ENCODE measurements around the gene FGF11. TPM values are rescaled to one million over a fixed set of nuclear protein-coding genes. Genes with fewer than 3 reads are reported as not detected.

The FGF11 gene
- total RNA-seq, 4 donors from 2014 or later = 1.6 to 2.4 (median 1.9) TPM; not detected in 1

- DNase-seq = no peak
- 89% methylated on average over 28 of the region's 29 CpGs; no CpG with 5 or more reads in 1 of the 2 donors for WGBS, 2 donors (ENCODE audit: low coverage in 1 of 2)
- TF ChIP-seq EP300 (IDR thresholded peaks at IDR 0.05; ENCODE audit: low read depth) (no peak), POLR2AphosphoS5 (IDR thresholded peaks at IDR 0.05) (no peak), POLR2A (IDR thresholded peaks at IDR 0.05) (no peak), CTCF (IDR thresholded peaks at IDR 0.05) (no peak)
- no peaks in the 10 kb centered on the region for H3K36me3 ChIP-seq
- H3K9me3 ChIP-seq = no peaks in the 10 kb centered on the region
- in situ Hi-C loops (cut with MboI; ENCODE audit: low pct_ligation_motif_present in 1 of 4, low pct_unique_long_range_greater_than_20kb in 1 of 4, low sequenced_read_pairs in 3 of 4) = no loop called here
- no peak overlapping the region for H3K4me3 ChIP-seq
- intact Hi-C loops (cut with DNase I; ENCODE audit: low total_unique reads) = no loop called here
- no peaks in the 10 kb centered on the region for H3K4me1 ChIP-seq
- no peaks in the 10 kb centered on the region for H3K27me3 ChIP-seq
- no peak overlapping the region for H3K27ac ChIP-seq
These were observed 12.3 kb upstream of the FGF11 start for GRCh38 chr17:7426896-7427489.

- Histone ChIP-seq H3K36me3 (no peaks in the 10 kb centered on the region), H3K27ac (no peak overlapping the region), H3K4me3 (no peak overlapping the region), H3K27me3 (no peaks in the 10 kb centered on the region), H3K4me1 (no peaks in the 10 kb centered on the region), H3K9me3 (no peaks in the 10 kb centered on the region)
- intact Hi-C loops (cut with DNase I; ENCODE audit: low total_unique reads) (no loop called here), in situ Hi-C loops (cut with MboI; ENCODE audit: low pct_ligation_motif_present in 1 of 4, low pct_unique_long_range_greater_than_20kb in 1 of 4, low sequenced_read_pairs in 3 of 4) (no loop called here)
- 88% methylated on average over 7 of the region's 7 CpGs; no CpG with 5 or more reads in 1 of the 2 donors for WGBS, 2 donors (ENCODE audit: low coverage in 1 of 2)
- DNase-seq = no peak
- TF ChIP-seq POLR2A (IDR thresholded peaks at IDR 0.05) = no peak
- no peak for TF ChIP-seq EP300 (IDR thresholded peaks at IDR 0.05; ENCODE audit: low read depth)
- TF ChIP-seq CTCF (IDR thresholded peaks at IDR 0.05) = no peak
These were observed 11.8 kb upstream of the FGF11 start for GRCh38 chr17:7427549-7427948.

GRCh38 chr17:7428557-7428956, 10.8 kb upstream of the FGF11 start, which contains the start of gene SPEM3:
Gene SPEM3 (plus strand): TSS chr17:7428857. CDS start chr17:7428903, 46 bp downstream.
- Histone ChIP-seq H3K27ac (no peak within 1 kb of the TSS), H3K9me3 (no peaks in the 10 kb centered on the region), H3K4me3 (no peak within 1 kb of the TSS), H3K36me3 (no peaks in the 10 kb centered on the region), H3K4me1 (no peaks in the 10 kb centered on the region), H3K27me3 (no peaks in the 10 kb centered on the region)
- intact Hi-C loops (cut with DNase I; ENCODE audit: low total_unique reads) (no loop called here), in situ Hi-C loops (cut with MboI; ENCODE audit: low pct_ligation_motif_present in 1 of 4, low pct_unique_long_range_greater_than_20kb in 1 of 4, low sequenced_read_pairs in 3 of 4) (no loop called here)
- WGBS, 2 donors (ENCODE audit: low coverage in 1 of 2) = 74% methylated on average over 5 of the region's 5 CpGs; no CpG with 5 or more reads in 1 of the 2 donors
- TF ChIP-seq POLR2AphosphoS5 (IDR thresholded peaks at IDR 0.05) = no peak
- TF ChIP-seq EP300 (IDR thresholded peaks at IDR 0.05; ENCODE audit: low read depth) = no peak
- no peak for TF ChIP-seq CTCF (IDR thresholded peaks at IDR 0.05)
- TF ChIP-seq POLR2A (IDR thresholded peaks at IDR 0.05) = no peak
- no peak for DNase-seq

- H3K27me3 ChIP-seq = no peaks in the 10 kb centered on the region
- no peak for DNase-seq
- no peak overlapping the region for H3K27ac ChIP-seq
- no peaks in the 10 kb centered on the region for H3K36me3 ChIP-seq
- in situ Hi-C loops (cut with MboI; ENCODE audit: low pct_ligation_motif_present in 1 of 4, low pct_unique_long_range_greater_than_20kb in 1 of 4, low sequenced_read_pairs in 3 of 4) = loop anchor here in 2 of 4 donors (10.0 kb wide), 2 partner anchors 65 to 75 kb away; partner anchors contain the start of genes KCTD11 (in 1 of the 2) and TMEM95 (in 1 of the 2)
- TF ChIP-seq POLR2A (IDR thresholded peaks at IDR 0.05) = no peak
- no peak for TF ChIP-seq EP300 (IDR thresholded peaks at IDR 0.05; ENCODE audit: low read depth)
- no peak for TF ChIP-seq POLR2AphosphoS5 (IDR thresholded peaks at IDR 0.05)
- TF ChIP-seq CTCF (IDR thresholded peaks at IDR 0.05) = no peak
- no peak overlapping the region for H3K4me3 ChIP-seq
- WGBS, 2 donors (ENCODE audit: low coverage in 1 of 2) = 80 to 93% methylated on average over 1 to 10 of the region's 10 CpGs
- H3K4me1 ChIP-seq = peaks cover 0 to under 1% (median 0%) of the 10 kb centered on the region in 4 donors
- intact Hi-C loops (cut with DNase I; ENCODE audit: low total_unique reads) = no loop called here
- H3K9me3 ChIP-seq = no peaks in the 10 kb centered on the region
These were observed 9.6 kb upstream of the FGF11 start for GRCh38 chr17:7429722-7430121.
